GM18858 (cell line): ENCODE data around the gene INHBC.
"Not testable (repeated sequence)": the region's sequence is repeated elsewhere in the genome, so short reads cannot be mapped to it uniquely, and the experiment has no call there.

Experiments
- ATAC-seq: cut with Tn5 transposase; IDR thresholded peaks from one replicate; pipeline ENCODE4 v1.9.1; 2021; ENCODE audit not compliant: unreplicated experiment

INHBC gene

GRCh38 chr12:57481671-57482070 lies 47.1 kb downstream of the INHBC start:
- no peak for ATAC-seq

- no peak for ATAC-seq
These were observed 48.9 kb downstream of the INHBC start for GRCh38 chr12:57483466-57483865.

DNA sequence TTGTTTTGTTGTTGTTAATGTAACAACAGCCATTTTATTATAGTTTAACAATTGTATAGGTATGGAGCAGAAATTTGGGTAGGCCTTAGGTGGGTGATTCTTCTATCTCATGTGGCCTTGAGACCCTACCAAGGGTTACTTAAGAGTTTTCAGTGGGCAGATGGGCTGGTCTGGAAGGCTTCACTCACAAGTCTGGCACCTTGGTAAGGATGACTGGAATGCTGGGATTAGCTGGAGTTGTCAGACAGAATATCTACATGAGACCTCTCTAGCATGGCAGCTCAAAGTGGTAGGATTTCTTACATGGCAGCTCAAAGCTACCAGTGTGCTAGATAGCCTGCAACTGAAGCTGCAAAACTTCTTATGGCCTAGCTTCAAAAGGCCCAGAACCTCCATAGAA lies 51.1 kb downstream of the INHBC start:
- ATAC-seq = no peak

DNA sequence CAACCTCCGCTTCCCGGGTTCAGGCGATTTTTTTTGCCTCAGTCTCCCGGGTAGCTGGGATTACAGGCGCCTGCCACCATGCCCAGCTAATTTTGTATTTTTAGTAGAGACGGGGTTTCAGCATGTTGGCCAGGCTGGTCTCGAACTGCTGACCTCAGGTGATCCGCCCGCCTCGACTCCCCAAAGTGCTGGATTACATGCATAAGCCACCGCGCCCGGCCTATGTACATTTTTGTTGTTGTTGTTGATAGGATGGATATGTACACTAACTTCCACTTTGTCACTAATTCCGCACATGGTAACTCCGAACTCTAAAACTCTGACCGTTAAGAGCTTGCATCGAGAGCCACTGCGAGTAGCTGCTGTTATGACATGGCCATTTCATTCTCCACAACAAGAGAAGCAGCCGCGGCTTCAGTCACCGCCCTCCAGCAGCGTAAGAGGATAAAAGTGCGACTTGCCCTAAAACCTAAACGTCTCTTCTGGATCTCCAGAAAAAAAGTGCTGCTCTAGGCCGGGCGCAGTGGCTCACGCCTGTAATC lies 52.5 kb downstream of the INHBC start:
- ATAC-seq = no peak

DNA sequence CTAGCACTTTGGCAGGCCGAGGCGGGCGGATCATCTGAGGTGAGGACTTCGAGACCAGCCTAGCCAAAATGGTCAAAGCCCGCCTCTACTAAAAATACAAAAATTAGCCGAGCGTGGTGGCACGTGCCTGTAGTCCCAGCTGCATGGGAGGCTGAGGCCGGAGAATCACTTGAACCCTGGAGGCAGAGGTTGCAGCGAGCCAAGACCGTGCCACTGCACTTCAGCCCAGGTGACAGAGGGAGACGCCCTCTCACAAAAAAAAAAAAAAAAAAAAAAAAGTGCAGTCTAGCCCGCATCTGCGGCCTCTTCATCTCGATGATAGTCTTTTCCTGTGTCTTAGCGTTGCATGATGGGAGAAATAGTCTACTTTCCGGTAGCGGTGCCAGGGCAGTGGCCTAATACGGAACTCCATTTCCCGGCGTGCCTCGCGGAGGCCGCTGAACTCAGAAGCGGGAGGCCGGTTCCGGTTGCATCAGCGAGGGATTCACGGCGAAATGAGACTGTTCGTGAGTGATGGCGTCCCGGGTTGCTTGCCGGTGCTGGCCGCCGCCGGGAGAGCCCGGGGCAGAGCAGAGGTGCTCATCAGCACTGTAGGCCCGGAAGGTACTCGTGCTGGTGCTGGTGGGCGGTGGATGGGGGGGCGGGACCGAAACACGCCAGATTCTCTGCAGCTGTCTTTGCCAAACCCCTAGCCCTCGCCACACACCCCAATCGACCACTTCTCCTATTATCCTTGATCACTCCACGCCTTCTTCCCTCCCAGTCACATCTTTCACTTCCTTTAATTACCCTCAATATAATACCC lies 53.2 kb downstream of the INHBC start, which contains the start of gene MARS1:
TSS of gene MARS1 (plus strand) at position 472 of the 805 bp plus-strand sequence. CDS start at position 495, 23 bp downstream.
- ATAC-seq = peak; percentile 98

DNA sequence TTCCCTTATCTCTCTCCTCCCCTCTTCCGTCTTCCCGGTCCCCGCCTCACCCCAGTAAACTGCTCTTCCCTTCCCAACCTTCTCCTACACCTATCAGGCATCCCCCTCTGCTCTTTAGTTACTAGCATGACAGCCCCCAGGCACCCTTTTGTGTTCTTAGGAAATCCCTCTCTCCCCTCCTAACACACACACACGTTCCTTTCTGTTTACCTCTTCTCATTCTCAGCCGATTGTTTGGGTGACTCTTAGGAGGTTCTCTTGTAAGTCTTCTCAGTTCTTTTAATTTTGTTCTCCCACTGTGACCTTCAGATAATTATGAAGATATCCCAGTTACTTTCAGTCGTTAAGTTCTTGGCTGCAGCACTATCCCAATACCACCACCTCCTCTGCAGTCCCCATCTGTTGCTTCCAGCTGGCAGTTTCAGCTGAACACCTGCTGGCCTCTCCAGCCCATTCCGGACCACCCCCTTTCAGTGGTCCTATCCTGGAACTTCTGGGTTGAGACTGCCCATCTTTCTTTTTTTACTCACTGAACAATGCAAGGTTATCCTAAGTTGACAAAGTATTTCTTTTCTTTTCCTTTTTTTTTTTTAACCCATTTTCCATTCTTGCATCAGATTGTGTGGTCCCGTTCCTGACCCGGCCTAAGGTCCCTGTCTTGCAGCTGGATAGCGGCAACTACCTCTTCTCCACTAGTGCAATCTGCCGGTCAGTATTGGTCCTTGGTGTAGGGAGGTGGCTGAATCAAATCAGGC lies 54.0 kb downstream of the INHBC start:
- ATAC-seq = no peak

- no peak for ATAC-seq
These were observed 54.6 kb downstream of the INHBC start for GRCh38 chr12:57489157-57489641.

DNA sequence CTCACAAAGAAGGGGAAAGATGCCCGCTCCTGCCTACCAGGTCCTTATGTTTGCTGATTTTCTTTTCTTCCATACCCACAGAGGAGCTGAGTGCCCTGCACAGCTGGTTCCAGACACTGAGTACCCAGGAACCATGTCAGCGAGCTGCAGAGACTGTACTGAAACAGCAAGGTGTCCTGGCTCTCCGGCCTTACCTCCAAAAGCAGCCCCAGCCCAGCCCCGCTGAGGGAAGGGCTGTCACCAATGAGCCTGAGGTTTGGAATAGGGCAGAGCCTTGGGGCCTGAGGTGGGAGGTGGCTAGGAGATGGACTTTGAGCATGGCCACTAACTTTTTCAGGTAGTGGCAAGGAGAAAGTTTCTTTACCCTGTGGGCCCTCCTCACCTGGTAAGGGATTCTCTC lies 55.5 kb downstream of the INHBC start:
- ATAC-seq = no peak

GRCh38 chr12:57491393-57492280 lies 57.1 kb downstream of the INHBC start:
- ATAC-seq = no peak

DNA sequence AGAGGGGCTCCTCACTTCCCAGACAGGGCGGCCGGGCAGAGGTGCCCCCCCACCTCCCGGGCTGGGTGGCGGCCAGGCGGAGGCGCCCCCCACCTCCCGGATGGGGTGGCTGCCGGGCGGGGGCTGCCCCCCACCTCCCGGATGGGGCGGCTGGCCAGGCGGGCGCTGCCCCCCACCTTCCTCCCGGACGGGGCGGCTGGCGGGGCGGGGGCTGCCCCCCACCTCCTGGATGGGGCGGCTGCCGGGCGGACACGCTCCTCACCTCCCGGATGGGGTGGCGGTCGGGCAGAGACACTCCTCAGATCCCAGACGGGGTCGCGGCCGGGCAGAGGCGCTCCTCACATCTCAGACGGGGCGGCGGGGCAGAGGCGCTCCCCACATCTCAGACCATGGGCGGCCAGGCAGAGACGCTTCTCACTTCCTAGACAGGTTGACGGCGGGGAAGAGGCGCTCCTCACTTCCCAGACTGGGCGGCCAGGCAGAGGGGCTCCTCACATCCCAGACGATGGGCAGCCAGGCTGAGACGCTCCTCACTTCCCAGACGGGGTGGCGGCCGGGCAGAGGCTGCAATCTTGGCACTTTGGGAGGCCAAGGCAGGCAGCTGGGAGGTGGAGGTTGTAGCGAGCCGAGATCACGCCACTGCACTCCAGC lies 60.6 kb downstream of the INHBC start:
- not testable (repeated sequence) for ATAC-seq

DNA sequence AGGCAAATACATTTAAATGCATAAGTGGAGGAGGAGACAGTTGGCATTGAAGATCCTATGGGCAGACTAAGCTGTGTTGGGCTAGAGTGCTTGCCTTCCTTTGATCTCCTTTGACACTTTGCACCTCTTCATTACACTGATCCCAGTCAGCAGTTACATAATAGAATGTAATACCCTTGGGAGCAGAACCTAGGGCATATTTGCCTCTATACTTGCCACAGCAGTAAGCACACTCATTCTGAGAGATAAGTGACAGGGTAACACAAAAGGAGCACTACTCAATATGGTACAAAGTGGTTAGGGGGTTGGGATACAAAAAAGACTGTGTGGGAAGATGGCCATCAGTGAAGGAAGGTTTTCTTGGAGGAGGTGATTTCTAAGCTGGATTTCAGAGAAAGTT lies 62.2 kb downstream of the INHBC start:
- no peak for ATAC-seq

GRCh38 chr12:57497223-57498131 lies 62.9 kb downstream of the INHBC start:
- no peak for ATAC-seq

- ATAC-seq = no peak
These were observed 63.5 kb downstream of the INHBC start for GRCh38 chr12:57498132-57498502.

- ATAC-seq = no peak
These were observed 64.0 kb downstream of the INHBC start for GRCh38 chr12:57498571-57498970.

DNA sequence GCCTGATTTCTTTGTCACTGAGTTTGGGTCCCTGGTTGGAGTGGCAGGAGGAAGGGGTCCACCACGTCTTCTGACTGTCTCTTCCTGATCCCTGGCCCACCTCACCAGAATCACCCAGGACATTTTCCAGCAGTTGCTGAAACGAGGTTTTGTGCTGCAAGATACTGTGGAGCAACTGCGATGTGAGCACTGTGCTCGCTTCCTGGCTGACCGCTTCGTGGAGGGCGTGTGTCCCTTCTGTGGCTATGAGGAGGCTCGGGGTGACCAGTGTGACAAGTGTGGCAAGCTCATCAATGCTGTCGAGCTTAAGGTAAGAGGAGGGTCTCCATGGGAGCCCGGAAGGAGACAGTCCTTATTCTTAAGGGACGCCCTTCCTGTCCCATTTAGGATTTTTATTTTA lies 65.6 kb downstream of the INHBC start:
- ATAC-seq = no peak
